Heart right ventricle (tissue), 16 donors: ENCODE measurements around the gene ITGA1. TPM values are rescaled to one million over a fixed set of nuclear protein-coding genes. Genes with fewer than 3 reads are reported as not detected.

Source experiments
- ATAC-seq, 8 donors: fragments of 200-7000 bp; cut with Tn5 transposase; one replicate each; pipeline ENCODE4 v1.9.1; 2020; ENCODE audit warnings: mild to moderate bottlenecking in 8 of 8, moderate library complexity in 8 of 8, moderate number of reproducible peaks in 1 of 8
- DNase-seq, 2 donors: peaks; one replicate each; pipeline ENCODE4 v3.0.0-alpha.2; 2020
- H3K27ac ChIP-seq, 10 donors: fragments of 200-600 bp; sonication (generic) in 2 of 10; one replicate each; pipeline versions ENCODE4 v1.5.0 to v1.8.0; 2020 to 2022; ENCODE audit warnings: mild to moderate bottlenecking in 3 of 10
- H3K27me3 ChIP-seq, 7 donors: fragments of 200-600 bp; one replicate each; pipeline ENCODE4 v1.8.0; 2021 to 2022; ENCODE audit warnings: mild to moderate bottlenecking in 2 of 7
- H3K36me3 ChIP-seq, 9 donors: fragments of 200-600 bp; sonication (generic) in 1 of 9; one replicate each; pipeline versions ENCODE4 v1.5.0 to v1.8.0; 2020 to 2022; ENCODE audit warnings: mild to moderate bottlenecking in 2 of 9
- H3K4me1 ChIP-seq, 9 donors: fragments of 200-600 bp; sonication (generic) in 1 of 9; one replicate each; pipeline versions ENCODE4 v1.5.0 to v1.8.0; 2020 to 2022; ENCODE audit warnings: mild to moderate bottlenecking in 4 of 9
- H3K4me3 ChIP-seq, 10 donors: fragments of 200-600 bp; sonication (generic) in 2 of 10; one replicate each; pipeline versions ENCODE4 v1.5.0 to v1.8.0; 2020 to 2022; ENCODE audit warnings: mild to moderate bottlenecking in 7 of 10, moderate library complexity in 2 of 10
- H3K9me3 ChIP-seq, 11 donors: fragments of 200-600 bp in 10 of 11; sonication (generic) in 2 of 11; one replicate each; pipeline versions ENCODE4 v1.5.0 to v1.8.0; 2013 to 2022; ENCODE audit warnings: mild to moderate bottlenecking in 2 of 11, control low read depth in 1 of 11, moderate library complexity in 1 of 11
- WGBS, 2 donors: extraction: QIAGEN DNeasy Blood & Tissue Kit; methylation state at CpG; one replicate each; pipeline ENCODE4 v1.1.7; 2013; ENCODE audit warnings: inconsistent platforms in 1 of 2; 5-methylcytosine and 5-hydroxymethylcytosine counted together
- intact Hi-C, 10 donors: fragments of 100-400 bp; cut with DNase I; formaldehyde crosslinking; loops; one replicate each; pipeline versions ENCODE4 v1.11.1 to v1.14.2; 2022
- polyA plus RNA-seq, 2 donors: library from polyadenylated mRNA; stranded (reverse); fragments of 200-250 nt; gene quantifications; one replicate each; pipeline ENCODE4 v1.2.3, GENCODE V29; 2013
- total RNA-seq, 10 donors: library from RNA; stranded (reverse); fragmentation: NEBNext Ultra II Directional in 3 of 10; extraction: Animal tissue kit (Norgen Biotek cat#: 25700) in 3 of 10; gene quantifications; one replicate each; pipeline versions ENCODE4 v1.2.1 to v1.2.4, GENCODE V29; 2021 to 2023
- TF ChIP-seq, protein P1 (sequence below), 9 donors: fragments of 200-600 bp; sonication (generic) in 2 of 9; IDR thresholded peaks; one replicate each; pipeline versions ENCODE4 v1.5.0 to v1.8.0; 2021 to 2022; ENCODE audit warnings: antibody characterized with exemption in 9 of 9, mild to moderate bottlenecking in 5 of 9, moderate library complexity in 1 of 9
- donor health status: Arrhythmogenic right ventricular cardiomyopathy.
- donor health status: ischemic (EF 13 %, LVEDD 7.1; RV severe dilation, severe dysfunction).
- donor health status: healthy with polysubstance abuse.
- donor health status: DM: no; HTN: yes; CAD: no.
- donor health status: DM: no; HTN: no; CAD: no.
- donor health status: ischemic (EF 25% LVEDD 6.9; RV normal size, moderate dysfunction).
- donor health status: ischemic (EF 25% LVEDD 5.7; RV mildly dilated, moderate dysfunction).
- donor health status: healthy.
- donor health status: DM: yes; HTN: yes; CAD: no.
- donor health status: Ischemic cardiomyopathy.
- donor health status: ischemic (EF 35%, LVEDD 5.7; RV mildly dilated, moderate dysfunction).
- donor health status: nonischemic (EF 11% LVEDD 7.7; RV severe dilation, severe dysfunction).
- donor health status: DM: yes; HTN: yes; CAD: no.
- donor health status: PGD.
- donor health status: ischemic (EF 29% LVEDD 5.4; RV normal size, mild dysfunction).
- donor health status: nonischemic (EF 23%, LVEDD 6.1; RV moderate dilation, normal function).

The ITGA1 gene
- total and polyA plus RNA-seq, 12 donors: 7.7 to 48.2 (median 24.3) TPM

DNA sequence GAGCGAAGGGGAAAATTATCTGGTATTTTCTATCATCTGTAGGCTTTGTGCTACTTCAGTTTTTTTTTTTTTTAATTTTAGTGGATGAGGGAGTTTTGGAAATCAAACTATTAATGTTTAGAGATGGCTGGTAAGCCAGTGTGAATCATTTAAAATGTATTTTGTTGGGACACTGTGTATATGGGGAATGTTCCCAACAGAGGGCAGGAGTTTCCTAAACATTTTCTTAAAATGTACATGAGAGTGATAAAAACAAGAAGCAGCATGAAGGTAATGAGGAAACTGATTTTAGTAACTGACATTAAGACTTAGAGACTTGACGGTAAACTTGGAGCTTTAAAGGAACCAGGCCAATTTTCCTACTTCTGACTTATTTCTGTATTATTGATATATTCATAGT lies 133.2 kb downstream of the ITGA1 start:
- ATAC-seq: no peak
- intact Hi-C loops: no loop called here
- Histone ChIP-seq H3K9me3 (no peaks in the 10 kb centered on the region), H3K36me3 (peaks cover 0 to 96% (median 7%) of the 10 kb centered on the region in 9 donors), H3K4me3 (no peak overlapping the region), H3K27me3 (no peaks in the 10 kb centered on the region), H3K4me1 (peaks cover 0 to 5% (median 0%) of the 10 kb centered on the region in 9 donors), H3K27ac (no peak overlapping the region)
- 89 to 94% methylated on average over 2 of the region's 2 CpGs for WGBS, 2 donors
- TF ChIP-seq, protein P1, sequence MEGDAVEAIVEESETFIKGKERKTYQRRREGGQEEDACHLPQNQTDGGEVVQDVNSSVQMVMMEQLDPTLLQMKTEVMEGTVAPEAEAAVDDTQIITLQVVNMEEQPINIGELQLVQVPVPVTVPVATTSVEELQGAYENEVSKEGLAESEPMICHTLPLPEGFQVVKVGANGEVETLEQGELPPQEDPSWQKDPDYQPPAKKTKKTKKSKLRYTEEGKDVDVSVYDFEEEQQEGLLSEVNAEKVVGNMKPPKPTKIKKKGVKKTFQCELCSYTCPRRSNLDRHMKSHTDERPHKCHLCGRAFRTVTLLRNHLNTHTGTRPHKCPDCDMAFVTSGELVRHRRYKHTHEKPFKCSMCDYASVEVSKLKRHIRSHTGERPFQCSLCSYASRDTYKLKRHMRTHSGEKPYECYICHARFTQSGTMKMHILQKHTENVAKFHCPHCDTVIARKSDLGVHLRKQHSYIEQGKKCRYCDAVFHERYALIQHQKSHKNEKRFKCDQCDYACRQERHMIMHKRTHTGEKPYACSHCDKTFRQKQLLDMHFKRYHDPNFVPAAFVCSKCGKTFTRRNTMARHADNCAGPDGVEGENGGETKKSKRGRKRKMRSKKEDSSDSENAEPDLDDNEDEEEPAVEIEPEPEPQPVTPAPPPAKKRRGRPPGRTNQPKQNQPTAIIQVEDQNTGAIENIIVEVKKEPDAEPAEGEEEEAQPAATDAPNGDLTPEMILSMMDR (IDR thresholded peaks at IDR 0.05): no peak
- no peak for DNase-seq

GRCh38 chr5:52922384-52922783 lies 134.7 kb downstream of the ITGA1 start:
- no peak for DNase-seq
- TF ChIP-seq, protein P1 (IDR thresholded peaks at IDR 0.05): no peak
- Histone ChIP-seq H3K27ac (no peak overlapping the region), H3K4me1 (peaks cover 0 to 5% (median 0%) of the 10 kb centered on the region in 9 donors), H3K9me3 (no peaks in the 10 kb centered on the region), H3K27me3 (no peaks in the 10 kb centered on the region), H3K36me3 (peaks cover 0 to 96% (median 7%) of the 10 kb centered on the region in 9 donors), H3K4me3 (no peak overlapping the region)
- no peak for ATAC-seq
- intact Hi-C loops: no loop called here
- 71% methylated on average over 2 of the region's 2 CpGs for whole genome bisulfite sequencing, 2 donors

DNA sequence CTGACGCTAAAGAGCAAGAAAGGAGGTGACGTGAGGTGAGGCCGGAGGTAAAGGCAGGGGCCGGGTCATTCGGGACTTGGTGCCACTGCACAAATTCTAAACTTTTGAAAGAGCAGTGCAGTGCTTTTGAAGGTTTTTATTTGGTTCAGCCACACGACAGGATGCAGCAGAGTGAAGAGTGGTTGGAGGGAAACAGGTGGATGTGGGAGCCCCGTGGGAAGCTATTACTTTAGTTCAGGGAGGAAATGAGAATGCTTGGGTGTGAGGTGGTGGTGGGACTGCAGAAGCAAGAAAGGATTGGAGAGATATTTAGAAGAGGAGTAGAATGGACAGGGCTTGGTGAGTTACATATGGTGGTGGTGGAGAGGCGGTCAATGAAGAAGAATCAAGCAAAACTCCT lies 136.7 kb downstream of the ITGA1 start:
- Histone ChIP-seq H3K4me3 (no peak overlapping the region), H3K4me1 (peaks cover 0 to 5% (median 0%) of the 10 kb centered on the region in 9 donors), H3K27ac (no peak overlapping the region), H3K27me3 (no peaks in the 10 kb centered on the region), H3K36me3 (peaks cover 0 to 97% (median 7%) of the 10 kb centered on the region in 9 donors), H3K9me3 (no peaks in the 10 kb centered on the region)
- ATAC-seq: no peak
- DNase-seq: no peak
- TF ChIP-seq, protein P1 (IDR thresholded peaks at IDR 0.05): no peak
- intact Hi-C loops: no loop called here
- 75 to 79% methylated on average over 8 of the region's 8 CpGs for WGBS, 2 donors

- H3K27ac ChIP-seq: no peak overlapping the region
- ATAC-seq (no peak), DNase-seq (no peak)
- no peak overlapping the region for H3K4me3 ChIP-seq
- H3K9me3 ChIP-seq: no peaks in the 10 kb centered on the region
- peaks cover 0 to 97% (median 7%) of the 10 kb centered on the region in 9 donors for H3K36me3 ChIP-seq
- H3K27me3 ChIP-seq: no peaks in the 10 kb centered on the region
- intact Hi-C loops: no loop called here
- TF ChIP-seq, protein P1 (IDR thresholded peaks at IDR 0.05): no peak
- 84 to 89% methylated on average over 5 of the region's 5 CpGs for WGBS, 2 donors
- peaks cover 0 to 5% (median 0%) of the 10 kb centered on the region in 9 donors for H3K4me1 ChIP-seq
These were observed 137.3 kb downstream of the ITGA1 start for GRCh38 chr5:52925001-52925400.
